B cell (primary cell): Measurements from ENCODE around the gene ILDR2.

ENCODE experiments used
- CTCF ChIP-seq: fragments of 200-600 bp; IDR thresholded peaks from one replicate; pipeline ENCODE4 v1.8.0; 2022; ENCODE audit warnings: antibody characterized with exemption, mild to moderate bottlenecking
- EZH2 ChIP-seq: IDR thresholded peaks from 2 replicates; pipeline ENCODE4 v1.6.1; 2012; ENCODE audit warnings: borderline replicate concordance, low read depth, mild to moderate bottlenecking, moderate library complexity, low read length; ENCODE audit not compliant: insufficient read depth, poor library complexity, severe bottlenecking

- no peak for TF ChIP-seq CTCF
- TF ChIP-seq EZH2, result no peak
These were observed 67.6 kb downstream of the ILDR2 start for GRCh38 chr1:166907763-166908162.
